Astrocyte of the spinal cord (primary cell): Measurements from ENCODE around the gene ADAM33.

Experiments used
- DNase-seq: peaks from one replicate; pipeline ENCODE4 v3.0.0; 2011; ENCODE audit warnings: low read depth, low spot score
- H3K4me3 ChIP-seq: 2 replicates; pipeline ENCODE4 v1.5.1; 2011; ENCODE audit warnings: low read depth, mild to moderate bottlenecking, low read length, moderate library complexity
- in situ Hi-C: cut with HindIII; loops from 2 replicates; pipeline ENCODE4 v1.10.0; 2017; ENCODE audit warnings: low sequenced_read_pairs
- TF ChIP-seq, protein P1 (sequence below): IDR thresholded peaks from 2 replicates; pipeline ENCODE4 v1.5.1; 2012; ENCODE audit warnings: low read depth, mild to moderate bottlenecking, low read length, inconsistent platforms

ADAM33 gene

DNA sequence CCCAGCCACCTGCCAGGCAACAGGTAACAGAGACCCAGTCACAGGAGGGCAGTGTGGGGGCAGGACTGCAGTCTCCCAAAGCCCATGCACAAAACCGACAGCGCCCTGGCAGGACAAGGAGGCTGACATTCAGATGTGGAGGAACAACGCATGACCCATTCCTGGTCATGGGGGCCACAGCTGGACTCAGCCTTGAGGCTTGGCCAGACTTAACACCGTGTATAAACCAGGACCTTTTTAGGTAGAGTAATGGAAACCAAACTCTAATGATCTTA is 26.7 kb downstream of the ADAM33 start:
- no peak overlapping the region for H3K4me3 ChIP-seq
- TF ChIP-seq, protein P1, sequence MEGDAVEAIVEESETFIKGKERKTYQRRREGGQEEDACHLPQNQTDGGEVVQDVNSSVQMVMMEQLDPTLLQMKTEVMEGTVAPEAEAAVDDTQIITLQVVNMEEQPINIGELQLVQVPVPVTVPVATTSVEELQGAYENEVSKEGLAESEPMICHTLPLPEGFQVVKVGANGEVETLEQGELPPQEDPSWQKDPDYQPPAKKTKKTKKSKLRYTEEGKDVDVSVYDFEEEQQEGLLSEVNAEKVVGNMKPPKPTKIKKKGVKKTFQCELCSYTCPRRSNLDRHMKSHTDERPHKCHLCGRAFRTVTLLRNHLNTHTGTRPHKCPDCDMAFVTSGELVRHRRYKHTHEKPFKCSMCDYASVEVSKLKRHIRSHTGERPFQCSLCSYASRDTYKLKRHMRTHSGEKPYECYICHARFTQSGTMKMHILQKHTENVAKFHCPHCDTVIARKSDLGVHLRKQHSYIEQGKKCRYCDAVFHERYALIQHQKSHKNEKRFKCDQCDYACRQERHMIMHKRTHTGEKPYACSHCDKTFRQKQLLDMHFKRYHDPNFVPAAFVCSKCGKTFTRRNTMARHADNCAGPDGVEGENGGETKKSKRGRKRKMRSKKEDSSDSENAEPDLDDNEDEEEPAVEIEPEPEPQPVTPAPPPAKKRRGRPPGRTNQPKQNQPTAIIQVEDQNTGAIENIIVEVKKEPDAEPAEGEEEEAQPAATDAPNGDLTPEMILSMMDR: no peak
- in situ Hi-C loops: no loop called here
- no peak for DNase-seq

DNA sequence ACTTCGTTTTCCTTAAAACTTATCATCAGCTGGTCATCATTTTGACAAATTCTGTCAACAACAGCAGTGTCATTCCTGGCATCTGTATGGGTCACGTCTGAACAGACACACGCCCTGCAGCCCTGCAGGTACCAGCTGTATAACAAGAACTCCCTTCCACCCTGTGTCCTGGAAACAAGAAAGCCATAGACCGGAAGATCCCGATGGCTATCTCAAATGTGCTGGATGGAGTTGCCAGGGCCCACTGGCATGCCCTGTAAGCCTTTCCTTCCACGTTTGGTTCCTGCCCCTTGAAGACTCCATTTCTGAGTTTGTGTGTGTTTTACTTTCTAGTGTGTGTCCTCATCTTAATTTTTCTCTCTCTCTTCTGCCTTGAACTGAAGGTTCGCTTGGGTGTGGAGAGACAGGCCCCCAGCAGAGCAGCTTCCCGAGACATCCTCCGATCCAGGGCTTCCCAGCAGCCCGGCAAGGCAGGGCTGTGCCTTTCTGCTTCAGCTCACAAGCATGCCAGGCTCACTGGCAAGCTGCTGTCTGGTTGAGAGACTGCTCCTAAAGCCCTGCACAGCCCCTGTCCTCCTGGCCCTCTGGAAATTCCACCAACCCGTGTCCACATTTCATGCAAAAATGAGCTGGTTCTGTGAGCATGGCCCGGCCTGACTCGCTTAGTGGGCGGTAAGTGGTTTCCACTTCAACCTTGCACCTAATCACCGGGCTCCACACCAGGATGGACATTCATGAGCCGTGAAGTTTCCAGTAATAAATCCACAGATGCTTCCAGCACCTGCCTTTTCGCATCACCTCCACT is 27.3 kb downstream of the ADAM33 start:
- DNase-seq: no peak
- TF ChIP-seq, protein P1: no peak
- no peak overlapping the region for H3K4me3 ChIP-seq
- in situ Hi-C loops: no loop called here

DNA sequence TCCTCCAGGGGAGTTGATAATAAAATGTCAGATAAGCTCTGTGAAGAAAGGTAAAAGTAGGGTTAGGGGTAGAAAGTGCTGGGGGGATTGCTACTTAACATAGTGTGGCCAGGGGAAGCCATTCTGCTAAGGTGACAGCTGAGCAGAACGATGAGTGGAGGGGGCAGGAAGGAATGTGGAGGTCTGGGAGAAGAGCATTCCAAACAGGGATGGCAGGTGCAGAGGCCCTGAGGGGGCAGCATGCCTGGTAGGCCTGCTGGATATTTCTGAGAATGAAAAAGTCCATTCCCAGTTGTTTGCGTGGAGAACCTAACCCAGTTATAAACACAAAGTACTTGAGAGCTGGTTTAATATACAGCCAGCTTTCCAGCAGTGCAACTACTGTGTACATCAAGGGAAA is 27.9 kb downstream of the ADAM33 start:
- in situ Hi-C loops: no loop called here
- TF ChIP-seq, protein P1: no peak
- H3K4me3 ChIP-seq: no peak overlapping the region
- no peak for DNase-seq

DNA sequence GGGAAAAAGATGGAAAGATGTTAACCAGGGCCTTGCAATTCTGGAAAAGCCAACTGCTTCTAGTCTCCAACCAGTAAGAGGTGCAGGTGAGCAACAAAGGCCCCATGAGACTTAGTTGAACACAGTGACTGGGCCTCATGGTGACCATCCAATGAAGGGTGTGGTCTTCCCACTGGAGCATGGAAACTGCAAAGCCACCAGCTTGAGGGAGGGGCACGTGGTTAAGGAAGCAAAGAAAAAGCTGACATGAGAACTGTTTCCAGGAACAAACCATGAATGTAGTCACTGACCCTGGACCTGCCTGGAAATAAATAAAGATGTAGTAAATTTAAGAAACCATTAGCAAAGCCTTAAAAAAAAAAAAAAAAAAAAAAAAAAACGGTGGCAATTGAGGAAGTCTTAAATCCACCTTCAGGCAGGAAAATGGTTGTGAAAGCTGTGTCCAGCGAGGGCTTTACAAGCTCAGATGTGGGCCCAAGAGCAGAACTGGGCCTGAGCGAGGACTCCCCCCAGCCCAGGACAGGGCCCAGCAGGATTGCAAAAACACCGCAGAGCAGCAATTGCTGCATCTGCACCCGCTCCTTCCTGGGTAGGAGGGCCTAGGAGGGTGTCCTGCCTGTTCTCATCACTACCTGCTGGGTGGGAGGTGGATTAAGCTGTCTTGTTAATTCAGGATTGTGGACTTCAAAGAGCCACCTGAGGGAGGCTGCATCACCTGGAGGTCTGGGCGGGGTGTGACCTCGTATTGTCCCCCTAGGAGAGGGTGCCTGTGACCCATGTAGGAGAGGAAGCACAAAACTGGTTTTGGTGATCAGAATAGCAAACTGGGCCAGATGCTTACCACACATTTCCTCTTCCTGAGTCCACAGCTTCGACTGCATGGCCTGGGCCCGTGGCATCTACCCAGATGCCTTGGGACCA is 28.9 kb downstream of the ADAM33 start:
- in situ Hi-C loops: no loop called here
- no peak overlapping the region for H3K4me3 ChIP-seq
- no peak for DNase-seq
- TF ChIP-seq, protein P1: no peak

DNA sequence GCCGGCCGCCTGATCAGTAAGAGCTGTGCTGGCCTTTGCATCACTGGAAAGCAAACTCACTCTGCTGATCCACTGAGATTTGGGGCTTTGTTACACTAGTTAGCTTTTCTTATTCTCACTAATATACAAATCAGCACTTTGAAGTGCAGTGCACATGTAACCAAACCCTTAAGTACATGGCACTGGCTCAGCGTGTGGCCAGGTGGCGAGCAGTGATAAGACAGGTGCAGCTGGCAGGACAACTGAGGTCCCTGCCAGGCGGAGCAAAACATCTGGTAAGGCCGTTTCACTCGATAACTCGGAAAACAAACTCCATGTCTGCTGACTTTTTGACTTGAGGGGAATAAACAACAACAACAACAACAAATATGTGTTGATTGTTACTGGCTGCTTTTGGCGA is 29.6 kb downstream of the ADAM33 start:
- in situ Hi-C loops: no loop called here
- DNase-seq: no peak
- no peak overlapping the region for H3K4me3 ChIP-seq
- TF ChIP-seq, protein P1: no peak

DNA sequence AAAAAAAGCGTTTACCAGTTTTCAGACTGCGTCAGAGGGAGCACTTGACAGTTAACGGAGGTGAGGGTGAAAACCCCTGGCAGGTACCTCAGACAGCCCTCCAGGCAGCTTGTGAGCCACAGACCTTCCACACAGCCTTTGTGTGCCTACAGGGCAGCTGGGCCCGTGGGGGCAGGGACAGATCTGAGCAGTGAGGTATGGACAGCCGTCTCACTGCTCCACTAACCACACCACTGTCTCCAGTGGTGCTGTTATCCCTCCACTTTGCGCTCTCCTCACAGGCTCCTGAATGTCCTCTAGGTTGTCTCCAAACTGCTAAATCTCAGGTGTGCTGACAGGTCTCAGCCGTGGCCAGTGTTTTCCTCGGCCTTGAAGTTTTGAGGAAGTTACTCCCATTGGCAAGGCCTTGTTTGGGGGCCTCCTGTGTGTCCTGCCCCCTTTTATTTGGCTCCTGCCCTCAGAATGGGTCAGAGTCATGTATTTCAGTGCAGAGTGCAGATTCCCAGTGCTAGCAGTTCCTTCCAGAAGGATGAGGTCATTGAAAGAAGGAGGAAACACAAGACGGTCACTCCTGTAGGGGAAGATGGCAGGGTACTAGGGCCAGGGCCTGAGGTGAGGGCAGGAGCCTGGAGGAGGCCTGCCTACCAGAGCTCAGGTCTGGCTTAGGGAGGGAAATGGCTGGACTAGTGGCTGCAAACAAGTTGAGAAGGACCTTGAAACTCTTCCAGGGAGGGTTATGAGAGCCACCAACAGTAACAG is 30.4 kb downstream of the ADAM33 start:
- TF ChIP-seq, protein P1: no peak
- DNase-seq: no peak
- H3K4me3 ChIP-seq: no peak overlapping the region
- in situ Hi-C loops: no loop called here
